Left forelimb (tissue), 1 donor: ENCODE results near the gene CCDC93.

Experiments
- DNase-seq: peaks from one replicate; pipeline ENCODE4 v3.0.0-alpha.2; 2018; ENCODE audit warnings: low spot score

CCDC93 gene

GRCh38 chr2:117989854-117990438, 23.9 kb downstream of the CCDC93 start:
- DNase-seq: no peak

- no peak for DNase-seq
Observed at GRCh38 chr2:117987121-117987520, 26.7 kb downstream of the CCDC93 start.

GRCh38 chr2:117985092-117985491, 28.8 kb downstream of the CCDC93 start:
- no peak for DNase-seq

GRCh38 chr2:117984208-117984607, 29.7 kb downstream of the CCDC93 start:
- DNase-seq: no peak

- no peak for DNase-seq
Observed at GRCh38 chr2:117983040-117983439, 30.8 kb downstream of the CCDC93 start.

GRCh38 chr2:117982376-117983033, 31.4 kb downstream of the CCDC93 start:
- DNase-seq: no peak

GRCh38 chr2:117981810-117982209, 32.1 kb downstream of the CCDC93 start:
- DNase-seq: no peak

GRCh38 chr2:117980783-117981676, 32.8 kb downstream of the CCDC93 start:
- DNase-seq: no peak

- no peak for DNase-seq
Observed at GRCh38 chr2:117979911-117980701, 33.8 kb downstream of the CCDC93 start.

GRCh38 chr2:117977696-117978095, 36.2 kb downstream of the CCDC93 start:
- DNase-seq: no peak

GRCh38 chr2:117976581-117976980, 37.3 kb downstream of the CCDC93 start:
- DNase-seq: no peak

- no peak for DNase-seq
Observed at GRCh38 chr2:117973498-117974082, 40.3 kb downstream of the CCDC93 start.

GRCh38 chr2:117972476-117973123, 41.3 kb downstream of the CCDC93 start:
- DNase-seq: no peak

- DNase-seq: no peak
Observed at GRCh38 chr2:117968722-117969121, 45.1 kb downstream of the CCDC93 start.

GRCh38 chr2:117967977-117968718, 45.7 kb downstream of the CCDC93 start:
- no peak for DNase-seq

GRCh38 chr2:117963446-117963845, 50.4 kb downstream of the CCDC93 start:
- DNase-seq: no peak

- DNase-seq: no peak
Observed at GRCh38 chr2:117961201-117961600, 52.7 kb downstream of the CCDC93 start.

GRCh38 chr2:117960231-117960630, 53.6 kb downstream of the CCDC93 start:
- no peak for DNase-seq

GRCh38 chr2:117958186-117958585, 55.7 kb downstream of the CCDC93 start:
- no peak for DNase-seq

- DNase-seq: no peak
Observed at GRCh38 chr2:117957616-117958015, 56.3 kb downstream of the CCDC93 start.
